Erythroblast (primary cell): ENCODE results near the gene SZT2.

Source experiments
- GATA1 ChIP-seq: IDR thresholded peaks from 2 replicates; pipeline ENCODE4 v1.6.1; 2011; ENCODE audit warnings: low read depth, mild to moderate bottlenecking, control low read depth, low read length, moderate library complexity
- POLR2A ChIP-seq: IDR thresholded peaks from 2 replicates; pipeline ENCODE4 v1.6.1; 2011; ENCODE audit warnings: mild to moderate bottlenecking, low read length

GRCh38 chr1:43451701-43452532 lies 62.2 kb downstream of the SZT2 start:
- TF ChIP-seq POLR2A = no peak
- no peak for TF ChIP-seq GATA1
